Pulmonary artery endothelial cell (primary cell): ENCODE results near the gene BTBD9. TPM values are rescaled to one million over a fixed set of nuclear protein-coding genes. Genes with fewer than 3 reads are reported as not detected.
"Not testable (repeated sequence)": the region's sequence is repeated elsewhere in the genome, so short reads cannot be mapped to it uniquely, and the experiment has no call there.

Experiments
- DNase-seq: peaks from one replicate; pipeline ENCODE4 v3.0.0-alpha.2; 2011; ENCODE audit warnings: low read depth, low spot score
- total RNA-seq: library from RNA; depleted of rRNA; stranded (reverse); fragments of >200 nt; gene quantifications from 2 replicates; pipeline ENCODE4 v1.2.3, GENCODE V29; 2014

BTBD9 gene
- total RNA-seq, 1 donor from 2014 or later = 7.6 TPM

DNA sequence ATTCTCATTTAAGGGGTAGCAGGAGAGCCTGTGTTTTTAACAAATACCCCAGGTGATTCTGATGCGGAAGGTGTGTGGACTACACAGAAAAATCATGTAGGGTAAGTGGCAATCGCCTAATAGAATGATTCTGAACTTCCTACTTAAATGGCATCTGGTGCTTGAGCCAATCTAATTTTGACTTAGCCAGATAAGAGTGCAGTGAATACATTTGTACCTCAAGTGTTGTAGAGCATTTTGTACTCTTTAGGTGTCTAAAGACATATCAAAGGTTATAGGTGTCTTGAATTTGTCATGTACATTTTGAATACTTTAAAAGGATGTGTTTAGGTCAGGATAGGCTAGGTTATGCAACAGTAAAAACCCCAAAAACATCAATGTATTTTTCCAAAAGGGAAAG is 10.0 kb upstream of the BTBD9 start:
- DNase-seq = no peak

DNA sequence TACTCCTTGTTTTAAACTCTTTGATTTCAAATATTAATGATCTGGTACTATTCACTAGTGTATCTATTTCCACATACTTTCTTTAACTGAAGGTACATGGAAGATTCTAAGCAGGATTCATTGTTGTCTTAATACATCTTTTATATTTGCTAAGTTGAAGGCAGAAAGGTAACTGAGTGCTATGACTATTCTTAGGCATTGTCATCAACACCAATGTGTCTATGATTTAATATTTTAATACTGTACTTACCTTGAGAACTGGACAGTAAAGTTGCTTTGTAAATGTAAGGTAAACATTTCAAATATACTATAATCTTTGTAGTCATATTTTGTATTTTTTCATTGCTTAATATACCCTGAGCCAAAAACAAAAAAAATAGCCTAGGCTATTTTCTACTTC is 8.9 kb upstream of the BTBD9 start:
- DNase-seq = no peak

DNA sequence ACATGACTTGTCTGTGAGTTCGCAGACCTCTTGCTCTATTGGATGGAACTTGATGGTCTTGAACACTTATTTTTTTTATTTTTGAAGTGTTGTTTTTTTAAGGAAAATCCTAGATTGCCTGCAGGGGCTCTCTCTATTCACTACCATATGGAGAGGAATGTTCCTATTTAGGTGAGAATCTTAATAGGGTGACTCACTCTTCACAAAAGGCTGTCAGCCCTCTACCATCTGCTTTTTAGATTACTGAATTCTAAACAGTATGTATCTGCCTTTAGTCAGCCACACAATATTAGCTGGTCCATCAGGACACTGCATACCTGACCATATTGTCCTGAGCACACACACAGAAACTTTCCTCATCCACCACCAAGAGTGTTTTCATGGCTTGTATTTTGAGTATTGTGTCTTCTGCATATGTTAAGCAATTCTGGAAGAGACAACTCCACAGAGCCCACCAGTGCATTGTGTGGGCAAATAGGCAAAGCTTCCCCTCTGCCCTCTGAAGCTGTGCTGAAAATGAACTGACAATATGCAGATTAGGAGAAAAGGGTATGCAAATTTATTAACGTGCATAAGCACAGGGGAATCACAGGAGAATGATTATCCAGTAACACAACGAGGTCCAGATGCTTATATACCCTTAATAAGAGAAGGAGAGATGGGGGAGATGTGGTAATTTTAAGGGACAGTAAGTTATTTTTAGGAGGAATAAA is 6.6 kb upstream of the BTBD9 start:
- DNase-seq = no peak

DNA sequence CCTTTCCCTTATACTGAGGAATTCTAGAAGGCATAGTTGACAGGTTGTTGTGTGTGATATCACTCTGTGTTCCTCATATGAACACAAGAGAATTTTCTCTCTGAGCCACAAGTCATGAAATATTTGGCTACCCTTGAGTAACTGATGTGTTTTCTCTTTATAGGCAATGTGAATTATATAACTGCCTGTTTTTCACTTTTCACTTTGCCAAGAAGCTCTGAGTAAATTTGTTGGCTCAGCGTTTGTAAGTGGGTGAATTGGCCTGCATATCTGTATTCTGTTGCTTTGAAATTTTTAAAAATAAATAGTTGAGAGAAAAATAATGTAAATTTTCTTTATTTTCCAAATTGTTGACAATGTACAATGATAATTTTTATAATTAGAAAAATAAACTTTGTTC is 5.2 kb upstream of the BTBD9 start:
- DNase-seq = no peak

DNA sequence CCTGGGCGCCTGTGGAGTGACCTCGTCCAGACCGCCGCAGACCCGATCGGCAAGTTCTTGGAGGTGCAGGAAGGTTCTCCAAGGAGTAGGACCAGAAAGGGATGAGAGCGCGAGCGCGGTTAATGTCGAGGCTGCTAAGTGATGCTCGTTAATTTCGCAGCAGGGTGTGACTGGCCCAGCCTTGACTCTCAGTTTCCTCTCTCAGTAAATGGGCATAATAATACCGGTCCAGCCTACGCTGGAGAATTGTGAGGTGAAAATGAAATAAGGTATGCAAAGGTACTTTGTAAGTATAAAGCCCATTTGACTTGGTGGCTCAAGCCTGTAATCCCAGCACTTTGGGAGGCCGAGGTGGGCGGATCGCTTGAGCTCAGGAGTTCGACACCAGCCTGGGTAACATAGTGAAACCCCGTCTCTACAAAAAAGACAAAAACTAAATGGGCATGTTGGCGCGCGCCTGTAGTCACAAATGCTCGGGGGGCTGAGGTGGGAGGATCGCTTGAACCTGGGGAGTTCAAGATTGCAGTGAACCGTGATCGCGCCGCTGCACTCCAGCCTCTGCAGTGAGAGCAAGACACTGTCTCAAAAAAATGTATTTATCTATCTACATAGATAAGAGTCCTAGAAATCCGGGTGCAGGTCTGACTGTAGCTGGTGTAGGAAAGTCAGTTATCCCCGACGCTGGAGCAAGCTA is 634 bp upstream of the BTBD9 start:
- DNase-seq = peak; percentile 36

DNA sequence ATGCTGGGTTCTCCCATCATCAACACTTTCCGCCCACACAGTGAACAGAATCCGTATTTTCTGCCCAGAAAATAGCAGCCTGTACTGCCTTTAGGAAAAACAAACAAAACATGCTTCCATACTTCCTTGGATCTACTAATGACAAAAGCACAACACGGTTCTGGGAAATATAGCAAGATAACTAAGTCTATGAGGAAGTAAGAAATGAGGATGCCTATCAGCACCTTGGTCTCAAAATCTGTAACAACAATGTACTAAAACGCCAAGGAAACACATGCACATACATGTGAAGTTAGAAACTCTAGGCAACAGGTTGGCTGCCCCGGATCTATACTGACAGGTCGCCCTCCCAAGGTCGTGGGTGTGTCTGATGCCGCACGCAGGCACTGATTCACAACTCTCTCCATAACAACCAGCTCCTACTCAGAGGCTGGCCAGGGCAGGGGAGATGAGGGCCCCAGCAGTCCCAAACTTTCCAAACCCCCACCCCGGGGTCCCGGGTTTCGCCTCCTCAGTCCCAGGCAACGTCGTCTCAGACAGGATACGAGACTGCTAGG is 710 bp downstream of the BTBD9 start:
- no peak for DNase-seq

DNA sequence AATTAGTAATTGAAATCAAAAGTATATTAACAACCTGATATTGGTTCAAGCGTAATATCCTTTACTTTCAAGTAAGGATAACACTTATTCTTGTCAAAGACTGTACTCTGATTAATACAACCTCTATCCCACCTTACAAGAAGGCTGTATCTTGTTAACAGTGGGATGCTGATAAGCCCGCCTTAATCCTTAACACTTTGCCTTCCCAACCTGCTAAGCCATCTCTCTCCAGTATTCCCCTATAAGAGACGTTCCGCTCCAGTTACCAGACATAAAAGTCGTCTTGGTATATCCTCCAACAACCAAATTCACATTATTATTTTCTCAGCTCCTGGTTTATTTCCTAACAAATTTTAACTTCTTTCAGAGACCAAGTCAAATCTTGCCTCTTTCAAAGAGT is 2.0 kb downstream of the BTBD9 start:
- DNase-seq = no peak

DNA sequence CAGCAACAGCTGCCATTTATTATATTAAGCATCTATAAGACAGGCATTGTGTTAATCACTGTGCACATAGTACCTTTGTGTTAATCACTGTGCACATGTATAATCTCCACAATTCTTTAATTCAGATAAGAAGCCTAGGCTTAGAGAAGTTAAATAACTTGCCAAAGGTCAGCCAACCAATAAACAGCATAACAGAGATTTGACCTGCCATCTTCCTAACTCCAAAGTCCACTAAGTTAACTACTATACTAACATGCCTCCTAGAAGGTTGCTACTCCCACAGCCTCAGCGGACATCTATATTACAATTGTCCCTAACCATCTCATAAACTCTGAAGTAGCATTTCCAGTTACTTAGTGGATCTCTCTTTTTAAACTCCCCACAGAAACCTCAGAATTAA is 3.7 kb downstream of the BTBD9 start:
- no peak for DNase-seq

DNA sequence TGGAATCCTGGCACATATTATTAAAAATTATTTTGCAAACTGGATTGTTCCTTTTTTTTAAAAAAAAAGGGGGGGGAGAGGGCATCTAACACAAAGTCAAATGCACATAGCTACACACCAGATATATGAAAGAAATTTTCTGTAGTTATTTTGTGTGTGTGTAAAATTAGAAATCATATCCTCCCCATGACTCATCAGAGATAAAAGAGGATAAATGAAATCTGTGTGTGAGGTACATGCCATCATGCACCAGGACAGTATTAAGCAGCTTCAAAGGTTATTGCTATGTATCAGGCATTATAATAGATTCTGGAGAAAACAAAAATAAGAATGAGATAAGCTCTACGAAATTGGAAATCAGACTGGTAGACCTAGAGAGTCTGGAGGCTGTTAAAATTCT is 5.2 kb downstream of the BTBD9 start:
- DNase-seq = no peak

DNA sequence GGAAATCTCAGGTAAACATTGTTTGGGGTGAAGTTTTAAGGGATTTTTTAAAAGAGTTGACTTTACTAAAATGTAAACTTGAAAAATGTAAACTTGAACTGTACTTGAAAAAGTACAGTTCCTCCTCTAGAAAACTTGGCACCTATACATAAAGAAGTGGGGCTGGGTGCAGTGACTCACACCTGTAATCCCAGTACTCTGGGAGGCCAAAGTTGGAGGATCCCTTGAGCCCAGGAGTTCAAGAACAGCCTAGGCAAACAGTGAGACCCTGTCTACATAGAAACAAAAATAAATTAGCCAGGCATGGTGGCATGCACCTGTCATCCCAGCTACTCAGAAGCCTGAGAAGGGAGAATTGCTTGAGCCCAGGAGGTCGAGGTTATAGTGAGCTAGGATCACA is 7.2 kb downstream of the BTBD9 start:
- no peak for DNase-seq

DNA sequence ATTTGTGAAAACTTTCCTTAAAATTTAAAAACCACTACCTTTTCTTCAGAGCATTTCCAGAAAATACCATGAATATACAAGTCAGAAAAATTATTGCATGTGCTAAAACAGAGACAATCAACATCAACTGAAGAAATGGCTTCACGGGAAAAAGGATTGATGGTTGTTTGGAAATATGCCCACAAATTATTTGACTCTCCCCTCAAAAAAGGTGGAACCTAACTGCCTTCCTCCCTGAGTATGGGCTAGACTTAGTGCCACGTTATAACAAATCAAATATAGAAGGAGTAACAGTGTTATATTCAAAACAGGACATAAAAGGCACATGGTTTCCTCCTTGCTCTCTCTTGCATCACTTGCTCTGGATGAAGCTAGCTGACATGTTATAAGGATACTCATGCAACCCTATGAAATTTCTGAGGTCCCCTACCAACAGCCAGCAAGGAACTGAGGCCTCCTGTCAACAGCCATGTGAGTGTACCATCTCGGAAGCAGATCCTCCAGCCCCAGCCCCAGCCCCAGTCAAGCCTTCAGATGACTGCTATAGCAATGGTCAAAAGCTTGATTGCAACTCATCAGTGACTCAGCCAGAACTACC is 8.4 kb downstream of the BTBD9 start:
- no peak for DNase-seq

DNA sequence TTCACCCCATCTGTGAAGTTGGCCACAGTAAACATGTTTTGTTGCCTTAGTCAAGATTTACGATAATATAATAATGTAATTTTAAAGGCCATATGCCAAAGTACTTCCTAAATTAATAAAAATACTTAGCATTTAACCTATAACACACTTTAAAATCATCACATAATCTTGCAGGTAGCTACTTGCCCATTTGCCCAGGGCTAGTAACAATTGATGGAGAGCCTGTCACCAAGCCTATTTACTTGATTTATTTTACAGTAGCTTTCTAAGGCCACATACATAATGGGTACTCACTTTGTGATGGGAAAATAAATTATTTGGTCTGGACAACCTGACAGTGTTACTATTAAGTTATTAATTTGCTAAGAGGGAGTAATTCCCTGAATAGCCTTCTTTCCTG is 14.5 kb downstream of the BTBD9 start:
- DNase-seq = no peak

DNA sequence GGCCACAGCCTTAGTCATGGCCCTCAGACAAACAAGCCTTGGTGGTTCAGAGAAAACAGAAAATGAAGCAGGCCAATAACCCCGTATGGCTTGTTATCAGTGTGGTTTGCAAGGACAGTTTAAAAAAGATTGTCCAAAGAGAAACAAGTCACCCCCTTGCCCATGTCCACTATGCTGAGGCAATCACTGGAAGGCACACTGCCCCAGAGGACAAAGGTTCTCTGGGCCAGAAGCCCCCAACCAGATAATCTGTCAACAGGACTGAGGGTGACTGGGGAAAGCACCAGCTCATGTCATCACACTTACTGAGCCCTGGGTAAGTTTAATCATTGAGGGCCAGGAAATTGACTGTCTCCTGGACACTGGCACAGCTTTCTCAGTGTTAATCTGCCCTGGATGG is 20.4 kb downstream of the BTBD9 start:
- not testable (repeated sequence) for DNase-seq

DNA sequence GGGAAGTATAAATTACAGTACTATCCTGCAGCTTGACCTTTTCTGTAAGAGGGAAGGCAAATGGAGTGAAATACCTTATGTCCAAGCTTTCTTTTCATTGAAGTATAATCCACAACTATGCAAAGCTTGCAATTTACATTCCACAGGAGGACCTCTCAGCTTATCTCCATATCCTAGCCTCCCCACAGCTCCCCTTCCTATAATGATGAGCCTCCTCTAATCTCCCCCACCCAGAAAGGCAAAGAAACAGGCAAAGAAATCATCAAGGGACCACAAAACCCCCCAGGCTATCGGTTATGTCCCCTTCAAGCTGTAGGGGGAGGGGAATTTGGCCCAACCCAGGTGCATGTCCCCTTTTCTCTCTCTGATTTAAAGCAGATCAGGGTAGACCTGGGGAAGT is 21.4 kb downstream of the BTBD9 start:
- not testable (repeated sequence) for DNase-seq

DNA sequence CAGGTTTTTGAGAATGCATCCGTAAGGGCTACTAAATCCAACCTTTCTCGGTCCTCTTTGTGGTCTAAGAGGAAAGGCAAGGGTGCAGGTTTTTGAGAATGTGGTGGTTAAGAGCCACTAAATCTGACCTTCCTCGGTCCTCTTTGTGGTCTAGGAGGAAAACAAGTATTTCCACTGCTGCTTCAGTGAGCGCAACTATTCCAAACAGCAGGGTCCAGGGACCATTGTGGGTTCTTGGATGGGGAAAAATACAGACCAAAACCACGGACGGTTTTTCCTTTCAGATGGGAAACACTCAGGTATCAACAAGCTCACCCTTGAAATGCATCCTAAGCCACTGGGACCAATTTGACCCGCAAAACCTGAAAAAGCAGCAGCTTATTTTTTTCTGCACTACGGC is 21.9 kb downstream of the BTBD9 start:
- DNase-seq = no peak

DNA sequence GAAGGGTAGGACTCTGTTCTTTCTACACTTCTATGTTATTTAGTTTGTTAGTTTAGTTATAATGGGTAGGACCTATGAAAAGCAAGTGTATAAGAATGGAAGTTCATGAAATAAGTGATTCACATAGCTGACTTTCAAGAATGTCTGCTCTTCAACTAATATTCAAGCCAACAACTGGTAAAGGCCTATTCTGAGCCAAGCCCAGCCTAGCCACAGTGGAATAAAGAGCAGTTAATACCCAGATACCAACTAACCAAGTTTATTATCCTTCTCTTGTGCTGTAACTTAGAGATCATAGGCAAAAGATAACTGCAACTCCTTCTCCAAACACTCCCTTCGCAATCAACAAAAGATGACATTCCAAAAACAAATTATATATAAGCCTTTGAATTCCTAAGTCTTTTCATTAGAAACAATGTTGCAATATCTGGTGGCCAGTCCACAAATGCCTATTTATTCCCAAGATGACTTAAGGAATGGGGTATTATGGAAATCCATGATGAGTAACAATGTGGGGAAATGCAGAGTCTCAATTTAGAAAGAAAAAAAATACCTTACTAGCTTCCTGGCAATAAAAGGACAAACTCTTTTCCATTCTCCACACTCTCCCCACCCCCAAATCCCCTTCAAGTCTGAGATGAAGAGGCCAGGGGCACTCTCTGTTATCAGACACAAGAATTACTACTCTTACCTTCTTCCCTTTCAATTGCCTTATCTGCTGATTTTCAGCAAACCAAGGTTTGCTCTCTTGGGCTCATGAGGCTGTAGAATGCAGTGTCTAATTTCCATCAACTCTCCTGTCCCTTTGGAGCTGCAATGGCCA is 27.4 kb downstream of the BTBD9 start:
- DNase-seq = no peak

DNA sequence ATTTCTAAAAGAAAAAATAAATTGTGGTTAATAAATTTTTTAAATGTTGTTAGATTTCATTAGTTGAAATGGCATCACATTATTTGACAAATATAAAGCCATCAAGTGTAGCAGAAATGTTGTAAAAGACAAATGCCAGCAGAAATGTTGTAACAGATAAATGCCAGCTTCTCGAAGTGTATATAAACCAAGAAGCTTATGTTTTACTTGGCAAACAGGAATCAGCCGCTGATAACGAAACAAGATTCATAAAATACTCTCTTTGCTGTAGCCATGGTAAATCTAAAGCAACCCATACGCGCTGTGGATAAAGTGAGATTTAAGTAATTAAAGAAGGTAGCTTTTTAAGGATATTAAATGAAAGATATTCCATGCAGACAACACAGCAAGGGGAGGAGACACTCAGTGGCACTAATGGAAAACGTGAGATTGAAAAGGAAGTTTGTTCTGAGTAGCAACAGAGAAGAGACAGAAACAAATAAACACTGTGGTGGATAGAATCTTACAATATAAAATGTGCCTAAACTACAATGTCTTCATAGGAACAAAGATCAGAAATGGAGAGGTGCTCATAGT is 29.6 kb downstream of the BTBD9 start:
- DNase-seq = no peak

DNA sequence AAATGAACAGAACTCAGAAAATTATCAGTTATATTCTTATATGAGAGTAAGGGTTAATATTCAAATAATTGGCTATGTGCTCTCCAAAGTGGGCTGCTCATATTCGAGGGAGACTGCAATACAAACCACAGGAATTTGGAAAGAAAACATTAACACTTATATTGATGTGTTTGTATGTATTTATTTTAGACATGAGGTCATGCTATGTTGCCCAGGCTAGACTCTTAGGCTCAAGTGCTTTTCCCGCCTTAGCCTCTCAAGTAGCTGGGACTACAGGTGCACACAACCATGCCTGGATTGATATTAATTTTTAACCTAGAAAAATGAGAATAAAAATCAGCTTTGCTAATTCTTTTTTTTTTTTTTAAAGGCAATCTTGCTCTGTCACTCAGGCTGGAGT is 35.0 kb downstream of the BTBD9 start:
- no peak for DNase-seq

DNA sequence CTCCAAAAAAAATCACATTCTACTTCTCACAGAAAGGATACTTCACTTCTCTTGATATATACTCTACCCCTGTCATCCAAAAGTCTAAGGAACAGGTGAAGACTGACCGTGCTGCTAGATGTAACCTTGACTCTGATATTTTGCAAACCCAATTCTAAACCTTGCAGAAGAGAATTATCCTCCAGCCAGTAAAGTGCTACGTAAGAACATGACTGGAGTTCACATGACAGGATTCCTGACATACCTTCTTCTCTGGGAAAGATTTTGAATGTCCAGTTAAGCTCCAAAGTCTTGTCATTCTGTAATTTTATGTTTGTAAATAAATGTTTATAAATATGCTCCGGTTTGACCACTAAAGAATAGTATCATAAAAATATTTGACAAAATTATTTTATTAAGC is 35.8 kb downstream of the BTBD9 start:
- DNase-seq = no peak

DNA sequence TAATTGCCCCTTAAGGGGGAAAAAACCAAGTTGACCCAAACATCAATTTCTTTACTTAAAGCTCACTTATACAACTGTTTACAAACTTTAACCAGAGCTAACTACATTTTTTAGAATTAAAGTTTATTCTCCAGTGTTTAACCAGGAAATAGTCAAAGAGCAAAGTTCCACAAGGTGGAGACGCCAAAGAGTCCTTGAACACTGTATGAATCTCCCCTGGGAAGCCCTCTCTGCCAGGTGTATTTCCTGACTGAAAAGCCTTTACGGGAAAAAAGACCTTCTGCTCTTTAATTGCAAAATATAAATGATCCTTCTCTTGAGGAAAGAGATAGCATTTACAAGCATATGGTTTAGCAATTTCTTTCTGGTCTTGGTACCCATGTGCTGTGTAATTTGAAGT is 36.2 kb downstream of the BTBD9 start:
- DNase-seq = no peak

DNA sequence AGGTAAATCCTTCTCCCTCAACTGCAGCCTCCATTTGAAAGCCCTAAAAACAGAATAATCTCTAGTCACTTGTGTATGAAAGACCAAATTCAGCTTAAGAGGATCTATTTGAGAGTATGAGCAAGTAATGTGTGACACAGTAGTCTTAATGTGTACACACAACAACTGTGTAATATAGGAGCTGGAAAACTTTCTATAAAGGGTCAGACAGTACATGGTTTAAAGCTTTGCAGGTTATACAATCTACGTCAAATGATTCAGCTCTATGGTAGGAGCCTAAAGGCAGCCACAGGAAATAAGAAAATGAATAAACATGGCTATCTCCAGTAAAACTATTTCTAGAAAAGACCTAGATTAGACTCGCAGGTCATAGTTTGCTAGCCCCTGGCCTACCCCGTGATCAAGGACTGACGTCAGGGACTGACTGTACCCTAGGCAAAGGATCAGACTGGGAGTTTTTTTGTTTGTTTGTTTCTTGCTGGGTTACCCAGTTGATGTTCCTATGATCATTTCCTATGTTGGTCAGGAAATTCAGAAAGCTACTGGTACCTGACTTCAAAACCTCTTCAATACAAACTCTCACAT is 39.7 kb downstream of the BTBD9 start:
- no peak for DNase-seq
